ENCODE results near the gene TNS4. TPM values are rescaled to one million over a fixed set of nuclear protein-coding genes. Genes with fewer than 3 reads are reported as not detected.
A peak's percentile ranks its signal among the peaks of the same experiment; 100 is the strongest.

Gene TNS4
- total RNA-seq, 1 experiment from 2014 or later, result 0.14 TPM

DNA sequence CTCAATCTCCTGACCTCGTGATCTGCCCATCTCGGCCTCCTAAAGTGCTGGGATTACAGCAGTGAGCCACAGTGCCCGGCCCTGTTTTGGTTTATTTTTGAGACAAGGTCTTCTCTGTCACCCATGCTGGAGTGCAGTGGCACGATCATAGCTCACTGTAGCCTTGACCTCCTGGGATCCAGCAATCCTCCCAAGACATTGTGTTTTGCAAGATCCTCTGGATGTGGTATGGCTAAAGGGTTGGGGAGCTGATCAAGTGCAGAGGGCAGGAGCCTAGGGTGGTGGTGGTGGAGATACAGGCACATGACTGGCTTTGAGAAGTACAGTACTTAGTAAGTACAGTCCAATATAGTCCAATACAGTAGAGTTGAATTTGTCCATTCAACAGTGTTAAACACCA lies 16.6 kb upstream of the TNS4 start:
- DNase-seq (ENCODE audit: low spot score), result no peak

DNA sequence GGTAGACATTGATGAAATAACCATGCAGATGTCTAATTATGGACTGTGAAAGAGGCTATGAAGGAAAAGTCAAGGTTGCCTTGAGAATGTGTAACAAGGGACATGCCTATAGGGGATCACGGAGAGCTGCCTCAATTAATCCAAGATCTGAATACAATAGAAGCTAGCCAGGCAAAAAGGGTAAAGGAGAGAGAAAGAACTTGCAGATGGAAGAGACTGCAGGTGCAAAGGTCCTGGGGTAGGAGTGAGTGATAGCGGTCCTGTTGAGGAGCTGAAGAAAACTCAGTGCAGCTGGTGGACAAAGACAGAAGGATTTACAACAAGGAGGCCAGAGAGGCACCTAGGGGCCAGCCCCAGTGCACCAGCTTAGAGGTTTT lies 15.9 kb upstream of the TNS4 start:
- no peak for DNase-seq (ENCODE audit: low spot score)

DNA sequence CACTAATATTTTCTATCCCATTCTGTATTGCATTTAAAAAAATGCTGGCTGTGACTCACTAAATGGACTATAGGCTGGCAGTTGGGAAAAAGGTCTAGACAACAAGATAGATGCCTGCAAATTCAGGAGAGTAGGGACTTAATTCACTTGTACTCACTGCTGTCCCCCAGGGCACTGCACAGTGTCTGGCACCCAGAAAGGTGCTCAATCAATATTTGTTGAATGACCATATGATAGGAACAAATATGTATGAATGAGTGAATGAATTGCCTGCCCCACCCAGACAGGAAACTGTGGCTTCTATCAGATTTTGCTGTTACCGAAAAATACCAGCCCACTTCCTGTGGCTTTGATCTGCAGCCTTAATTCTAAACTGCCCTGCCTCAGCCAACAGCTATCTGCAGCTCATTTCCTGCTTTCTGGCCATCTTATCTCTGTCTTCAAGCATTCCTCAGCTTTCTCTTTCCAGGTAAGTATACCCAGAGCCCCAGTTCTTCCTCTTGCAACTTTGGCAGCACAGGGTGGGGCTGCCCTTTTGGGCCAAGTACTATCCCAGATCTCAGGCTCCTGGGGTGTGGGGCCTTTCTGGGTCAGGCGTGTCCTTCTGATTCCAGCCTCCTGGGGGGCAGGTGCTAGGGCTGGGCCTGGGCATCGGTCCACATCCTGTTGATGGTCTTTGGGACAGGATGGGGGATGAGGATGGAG lies 15.3 kb upstream of the TNS4 start:
- peak; percentile 97 for DNase-seq (ENCODE audit: low spot score)

DNA sequence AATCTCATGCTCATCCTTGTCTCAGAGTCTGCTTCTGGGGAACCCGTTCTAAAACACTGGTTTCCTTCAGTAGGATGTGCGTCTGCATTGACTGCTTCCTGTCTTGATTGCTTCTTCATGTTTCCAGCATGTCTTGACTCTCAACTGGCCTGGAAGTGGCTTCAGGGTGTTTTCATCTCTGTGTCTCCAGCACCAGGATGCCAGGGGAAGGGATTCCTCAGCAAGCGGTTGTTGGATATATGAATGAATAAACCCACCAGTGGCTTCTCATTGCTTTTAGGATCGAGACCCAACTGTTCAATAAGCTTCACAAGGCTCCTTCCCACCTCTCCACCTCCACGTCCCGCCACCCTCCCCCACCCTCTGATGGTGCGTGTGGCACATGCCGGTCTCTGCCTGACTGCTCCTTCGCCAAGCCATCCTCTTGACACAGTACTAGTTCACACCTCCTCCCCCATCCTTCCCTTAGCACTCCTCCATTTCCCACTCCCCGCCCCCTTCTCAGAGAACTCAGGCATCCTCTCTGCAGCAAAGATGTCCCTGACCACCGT lies 14.1 kb upstream of the TNS4 start:
- DNase-seq (ENCODE audit: low spot score), result no peak

DNA sequence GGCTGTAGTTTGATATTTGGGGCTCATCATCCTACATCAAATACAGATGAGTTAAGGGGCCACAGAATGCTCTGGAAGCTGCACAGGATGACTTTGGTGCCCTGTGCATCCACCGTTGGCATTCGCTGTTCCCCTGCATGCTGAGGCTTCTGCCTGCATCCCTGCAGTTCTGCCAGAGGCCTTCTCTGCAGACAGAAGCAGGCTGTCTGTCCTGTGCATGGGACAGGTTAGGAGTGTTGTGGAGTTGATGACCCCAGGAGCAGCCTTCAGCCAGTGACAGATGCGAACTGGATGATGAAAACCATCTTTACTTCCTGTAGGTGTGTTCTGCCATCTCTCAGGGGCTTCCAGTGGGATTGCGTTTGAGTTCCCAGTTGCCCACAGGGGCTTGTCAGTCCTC lies 13.6 kb upstream of the TNS4 start:
- DNase-seq (ENCODE audit: low spot score), result no peak

DNA sequence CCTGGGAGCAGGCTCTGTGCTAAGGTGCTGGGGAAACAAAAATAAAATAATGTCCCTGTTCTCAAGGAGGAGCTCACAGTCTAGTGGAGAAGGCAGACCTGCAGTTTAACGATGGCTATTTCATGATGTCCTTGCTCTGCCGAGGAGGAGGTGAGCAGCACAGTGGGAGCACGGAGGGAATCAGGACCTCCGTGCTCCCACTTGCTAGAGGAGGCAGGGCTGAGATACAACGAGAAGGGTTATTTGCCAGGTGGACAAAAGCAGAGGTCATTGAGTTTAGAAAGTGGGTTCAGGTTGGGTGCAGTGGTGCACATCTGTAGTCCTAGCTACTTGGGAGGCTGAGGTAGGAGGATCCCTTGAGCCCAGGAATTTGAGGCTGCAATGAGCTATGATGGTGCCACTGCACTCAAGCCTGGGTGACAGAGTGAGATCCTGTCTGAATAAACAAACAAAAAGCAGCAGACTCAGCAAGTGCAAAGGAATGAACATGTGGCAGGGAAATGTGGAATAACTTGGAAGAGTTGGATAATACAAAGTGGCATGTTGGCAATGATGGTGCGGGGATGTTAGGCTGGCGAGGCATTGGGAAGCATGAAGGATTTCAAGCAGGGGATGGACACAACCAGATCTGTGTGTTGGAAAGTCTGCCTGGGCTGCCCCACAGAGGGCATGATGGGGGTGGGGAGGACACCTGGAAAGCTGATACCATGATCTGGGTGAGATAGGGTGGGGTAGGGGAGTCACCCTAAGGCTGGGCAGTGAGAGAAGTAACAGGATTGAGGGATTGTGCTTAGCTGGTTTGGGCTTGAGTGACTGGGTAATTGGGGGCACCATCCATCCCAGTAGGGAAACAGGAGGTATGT lies 12.8 kb upstream of the TNS4 start:
- no peak for DNase-seq (ENCODE audit: low spot score)

DNA sequence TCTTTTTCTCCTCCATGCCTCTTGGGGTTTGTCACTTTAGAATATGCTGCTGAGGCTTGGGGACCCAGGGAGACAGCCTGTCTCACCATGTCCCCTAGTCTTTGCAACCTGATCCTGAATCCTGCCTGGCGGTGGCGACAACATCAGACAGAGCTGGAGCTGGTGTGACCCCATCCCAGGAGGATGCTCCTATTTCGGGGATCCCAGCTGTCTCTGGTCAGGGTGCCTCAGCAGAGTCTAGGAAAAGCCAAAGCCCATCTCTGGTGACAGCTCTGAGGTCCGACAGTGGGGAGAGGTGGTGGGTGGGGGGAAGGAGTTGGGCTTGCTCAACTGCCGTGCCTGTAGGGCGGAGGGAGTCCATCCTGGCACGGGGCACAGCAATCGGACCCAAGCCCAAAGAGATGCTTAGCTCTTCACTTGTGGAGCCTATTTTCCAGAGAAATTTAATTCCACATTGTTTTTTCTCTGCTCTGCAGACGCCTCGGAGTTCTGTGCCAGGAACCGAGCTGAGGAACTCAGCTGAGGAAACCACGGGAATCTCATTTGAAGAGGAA lies 10.3 kb upstream of the TNS4 start:
- DNase-seq (ENCODE audit: low spot score), result no peak

DNA sequence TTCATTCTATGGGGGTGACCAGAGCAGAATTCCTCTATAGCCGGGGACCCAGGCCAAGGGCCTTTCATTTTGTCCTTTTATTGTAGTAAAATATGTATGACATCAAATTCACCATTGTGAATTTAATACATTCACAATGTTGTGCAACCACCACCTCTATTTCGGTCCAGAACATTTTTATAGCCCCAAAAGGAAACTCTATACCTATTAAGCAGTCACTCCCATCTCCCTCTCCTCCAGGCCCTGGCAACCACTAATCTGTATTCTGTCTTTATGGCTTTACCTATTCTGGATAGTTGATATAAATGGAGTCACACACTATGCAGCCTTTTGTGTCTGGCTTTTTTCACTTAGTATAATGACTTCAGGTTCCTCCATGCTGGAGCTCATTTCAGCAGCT lies 9.7 kb upstream of the TNS4 start:
- DNase-seq (ENCODE audit: low spot score), result no peak

DNA sequence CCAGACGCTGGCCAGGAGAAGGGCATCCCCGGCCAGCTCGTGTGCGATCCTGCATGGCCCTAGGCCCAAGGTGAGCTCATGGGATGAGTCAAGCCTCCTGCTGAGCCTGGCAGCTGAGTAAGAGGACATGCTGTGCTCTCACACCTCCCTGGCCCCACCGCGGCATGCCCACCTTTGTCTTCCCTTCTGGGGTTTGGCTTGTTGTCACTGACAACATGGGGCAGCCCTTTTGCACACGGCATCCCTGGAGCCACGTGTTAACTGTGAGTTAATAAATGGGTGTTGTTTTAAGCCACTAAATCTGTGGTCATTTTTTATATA lies 8.9 kb upstream of the TNS4 start:
- DNase-seq (ENCODE audit: low spot score), result peak; percentile 90

DNA sequence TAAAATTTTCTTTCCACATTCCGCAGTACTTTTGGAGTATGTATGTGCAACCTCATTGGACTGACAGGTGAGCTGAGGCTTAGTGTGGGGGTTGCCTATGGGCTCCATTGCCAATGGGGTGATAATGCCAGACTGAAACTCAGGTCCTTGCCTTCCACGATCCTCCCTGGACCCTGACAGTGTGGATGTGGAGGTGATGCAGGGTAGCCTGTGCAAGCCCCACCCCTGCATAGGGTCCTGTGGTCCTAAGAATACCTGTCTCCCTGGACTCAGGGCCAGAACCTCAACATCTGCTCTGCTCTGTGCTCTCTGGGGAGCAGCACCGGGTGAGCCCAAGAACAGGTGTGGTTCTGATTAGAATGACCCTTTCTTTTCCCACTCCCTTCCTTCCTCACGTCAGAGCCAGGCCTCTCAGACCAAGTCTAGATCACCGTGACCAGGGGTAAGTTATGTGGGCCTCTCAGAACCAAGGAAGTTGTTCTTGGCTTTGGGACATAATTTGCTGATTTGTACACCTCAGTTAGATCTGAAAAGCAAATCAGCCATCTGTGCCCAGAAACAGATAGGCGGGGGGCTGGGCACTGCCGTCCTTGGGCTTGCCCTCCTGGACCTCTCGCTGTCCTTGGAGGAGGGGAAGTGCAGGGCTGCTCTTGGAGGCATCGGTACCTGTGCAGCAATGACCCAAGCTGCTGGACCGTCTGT lies 8.4 kb upstream of the TNS4 start:
- DNase-seq (ENCODE audit: low spot score), result no peak

DNA sequence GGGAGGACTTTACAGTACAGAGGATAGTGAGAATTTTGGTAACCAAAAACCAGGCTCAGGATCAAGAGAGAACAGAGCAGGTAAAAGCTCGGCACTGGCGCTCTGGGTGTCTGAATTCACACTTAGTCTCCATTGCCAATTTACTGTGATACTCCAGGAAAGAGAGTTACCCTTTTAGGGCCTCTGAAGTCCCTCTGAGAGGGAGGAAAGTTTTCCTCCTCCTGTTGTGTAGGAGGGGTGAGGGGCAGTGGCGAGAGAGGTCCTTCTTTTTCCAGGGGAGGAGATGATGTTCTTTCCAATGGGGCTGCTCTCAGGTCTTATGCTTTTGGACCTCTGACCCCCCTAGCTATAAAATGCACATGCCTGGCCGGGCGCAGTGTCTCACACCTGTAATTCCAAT lies 5.4 kb upstream of the TNS4 start:
- DNase-seq (ENCODE audit: low spot score), result no peak

DNA sequence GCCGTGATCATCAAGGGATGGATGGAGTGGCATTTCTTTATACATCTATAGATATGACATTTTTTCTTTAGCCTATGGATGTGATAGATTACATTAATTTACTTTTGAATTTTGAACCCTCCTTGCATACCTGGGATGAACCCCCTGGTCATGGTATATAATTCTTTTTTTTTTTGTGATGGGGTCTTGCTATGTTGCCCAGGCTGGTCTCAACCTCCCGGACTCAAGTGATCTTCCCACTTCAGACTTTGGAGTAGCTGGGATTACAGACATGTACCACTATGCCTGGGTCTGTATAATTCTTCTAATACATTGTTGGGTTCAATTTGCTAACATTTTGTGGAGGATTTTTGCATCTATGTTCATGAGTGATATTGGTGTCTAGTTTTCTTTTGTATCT lies 1.7 kb upstream of the TNS4 start:
- no peak for DNase-seq (ENCODE audit: low spot score)

DNA sequence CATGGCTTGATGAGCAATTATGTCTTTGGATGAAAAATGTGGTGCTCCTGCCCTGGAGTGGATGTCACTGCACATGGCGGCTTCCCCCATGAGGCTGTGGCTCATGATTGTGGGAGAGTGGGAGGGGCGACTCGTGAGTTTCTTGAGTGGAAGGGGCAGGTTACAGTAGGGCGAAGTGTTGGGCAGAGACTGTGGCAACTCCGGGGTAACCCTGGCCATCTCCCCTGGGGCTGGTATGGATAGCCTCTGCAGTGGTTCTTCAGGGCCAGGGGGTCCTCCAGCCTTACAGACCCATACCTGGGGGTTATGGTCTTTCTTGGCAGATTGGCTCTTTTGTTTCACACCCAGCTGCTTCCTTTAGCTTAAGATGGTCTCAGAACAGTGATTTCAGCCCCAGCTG lies 1.3 kb upstream of the TNS4 start:
- no peak for DNase-seq (ENCODE audit: low spot score)

DNA sequence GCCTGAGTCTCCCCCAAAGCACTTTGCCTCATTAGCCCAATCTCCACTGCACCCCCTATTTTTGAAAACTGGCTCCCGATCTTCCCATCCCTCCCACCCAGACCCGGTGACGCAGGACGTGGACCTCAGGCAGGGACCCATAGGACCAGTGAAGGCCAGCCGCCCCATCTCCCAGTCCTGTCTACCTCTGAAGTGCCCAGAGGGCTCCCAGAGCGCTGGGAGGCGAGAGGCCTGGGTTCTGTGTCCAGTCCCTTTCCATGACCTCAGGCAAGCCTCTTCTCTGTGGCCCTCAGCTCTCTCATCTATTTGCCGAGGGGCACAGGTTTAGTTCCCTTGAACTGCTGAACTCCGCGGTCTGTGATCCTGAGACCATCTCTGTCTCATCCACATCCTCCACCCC lies 714 bp downstream of the TNS4 start:
- no peak for DNase-seq (ENCODE audit: low spot score)

DNA sequence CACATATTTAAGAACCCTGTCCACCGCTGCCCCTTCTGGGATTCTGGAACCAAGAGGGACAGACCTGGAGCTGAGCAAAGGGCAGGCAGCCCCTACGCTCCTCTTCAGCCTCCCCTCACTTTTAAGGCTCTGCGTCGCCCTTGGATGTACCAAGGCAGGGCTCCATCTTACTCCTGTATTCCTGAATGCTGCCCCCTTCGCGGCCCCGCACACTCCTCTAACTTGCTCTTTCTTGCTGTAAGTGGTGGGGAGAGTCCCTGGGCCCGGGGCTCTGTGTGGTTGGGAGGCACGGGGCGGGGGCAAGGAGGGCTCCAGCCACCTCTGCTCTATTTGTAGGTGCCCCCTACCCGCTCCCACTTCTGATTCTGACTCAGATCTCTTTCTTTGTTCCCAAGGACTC lies 1.2 kb downstream of the TNS4 start:
- no peak for DNase-seq (ENCODE audit: low spot score)

DNA sequence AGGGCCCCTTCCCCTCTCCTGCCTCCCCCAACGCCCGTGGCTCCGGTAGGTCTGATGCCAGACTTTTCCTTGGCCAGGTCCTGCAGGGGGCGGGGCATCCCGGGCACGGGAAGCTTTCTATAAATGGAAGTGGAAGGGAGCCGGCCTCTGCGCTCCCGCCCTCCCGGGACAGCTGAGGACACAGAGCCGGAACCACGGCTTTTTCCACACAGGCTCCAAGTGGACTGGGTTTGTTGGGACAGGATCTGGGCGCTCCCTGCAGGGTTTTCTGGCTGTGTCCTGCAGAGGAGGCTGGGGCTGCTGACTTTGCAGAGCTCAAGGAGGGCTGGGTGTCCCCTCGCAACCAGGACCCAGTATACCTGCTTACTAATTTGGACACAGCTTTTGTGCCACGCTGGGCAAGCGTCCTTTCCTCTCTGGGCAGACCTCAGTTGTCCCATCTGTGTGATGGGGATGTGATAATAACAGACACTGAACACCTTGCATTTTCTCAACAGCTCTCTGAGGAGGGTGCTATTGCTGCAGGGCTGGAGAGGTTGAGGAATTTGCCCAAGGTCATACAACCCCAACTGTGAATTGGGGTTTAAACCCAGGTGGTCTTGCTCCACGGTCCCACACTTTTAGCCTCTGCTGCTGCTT lies 1.8 kb downstream of the TNS4 start:
- DNase-seq (ENCODE audit: low spot score), result peak; percentile 67

DNA sequence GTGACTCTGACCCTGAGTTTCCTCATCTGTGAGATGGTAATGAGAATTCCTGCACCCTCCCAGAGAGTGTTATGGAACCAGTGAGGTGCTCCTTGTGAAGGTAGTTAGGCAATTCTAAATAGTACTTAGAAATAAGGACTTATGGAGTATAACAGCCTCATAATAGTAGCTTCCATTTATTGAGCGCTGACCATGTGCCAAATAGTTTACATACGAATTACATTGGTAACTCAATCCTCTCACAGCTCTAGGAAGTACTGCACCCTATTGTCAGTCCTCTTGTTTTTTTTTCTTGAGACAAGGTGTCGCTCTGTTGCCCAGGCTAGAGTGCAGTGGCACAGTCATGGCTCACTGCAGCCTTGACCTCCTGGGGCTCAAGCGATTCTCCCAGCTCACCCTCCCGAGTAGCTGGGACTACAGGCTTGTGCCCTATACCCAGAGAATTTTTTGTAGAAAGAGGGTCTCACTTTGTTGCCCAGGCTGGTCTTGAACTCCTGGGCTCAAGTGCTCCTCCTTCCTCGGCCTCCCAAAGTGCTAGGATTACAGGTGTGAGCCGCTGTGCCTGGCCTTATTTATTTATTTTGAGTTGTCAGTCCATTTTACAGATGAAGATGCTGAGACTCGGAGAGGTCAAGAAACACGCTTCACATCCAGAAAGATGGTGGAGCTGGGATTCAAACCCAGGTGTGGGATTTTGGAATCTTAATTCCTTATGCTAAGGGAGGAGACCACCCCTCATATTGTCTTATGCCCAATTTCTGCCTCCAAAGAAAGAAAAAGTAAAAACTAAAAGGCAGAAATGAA lies 2.9 kb downstream of the TNS4 start:
- no peak for DNase-seq (ENCODE audit: low spot score)

DNA sequence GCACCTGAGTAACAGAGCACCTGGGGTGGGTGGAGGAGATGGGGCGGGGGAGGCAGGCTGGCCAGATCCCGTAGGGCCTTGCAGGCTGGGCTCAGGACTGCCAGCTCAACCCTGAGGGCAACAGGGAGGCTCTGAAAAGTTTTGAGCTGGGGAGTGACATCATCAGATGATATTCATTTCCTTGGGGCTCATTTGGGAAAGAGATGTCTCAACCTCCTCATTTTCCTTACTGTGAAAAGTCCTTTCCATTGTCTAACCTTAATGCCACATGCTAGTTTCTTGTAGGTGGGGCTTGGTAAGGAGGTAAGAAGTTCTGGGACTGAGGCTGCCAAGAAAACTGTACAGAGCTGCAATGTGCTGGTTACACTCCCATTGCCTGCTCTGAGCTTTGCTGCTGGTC lies 3.7 kb downstream of the TNS4 start:
- DNase-seq (ENCODE audit: low spot score), result no peak

DNA sequence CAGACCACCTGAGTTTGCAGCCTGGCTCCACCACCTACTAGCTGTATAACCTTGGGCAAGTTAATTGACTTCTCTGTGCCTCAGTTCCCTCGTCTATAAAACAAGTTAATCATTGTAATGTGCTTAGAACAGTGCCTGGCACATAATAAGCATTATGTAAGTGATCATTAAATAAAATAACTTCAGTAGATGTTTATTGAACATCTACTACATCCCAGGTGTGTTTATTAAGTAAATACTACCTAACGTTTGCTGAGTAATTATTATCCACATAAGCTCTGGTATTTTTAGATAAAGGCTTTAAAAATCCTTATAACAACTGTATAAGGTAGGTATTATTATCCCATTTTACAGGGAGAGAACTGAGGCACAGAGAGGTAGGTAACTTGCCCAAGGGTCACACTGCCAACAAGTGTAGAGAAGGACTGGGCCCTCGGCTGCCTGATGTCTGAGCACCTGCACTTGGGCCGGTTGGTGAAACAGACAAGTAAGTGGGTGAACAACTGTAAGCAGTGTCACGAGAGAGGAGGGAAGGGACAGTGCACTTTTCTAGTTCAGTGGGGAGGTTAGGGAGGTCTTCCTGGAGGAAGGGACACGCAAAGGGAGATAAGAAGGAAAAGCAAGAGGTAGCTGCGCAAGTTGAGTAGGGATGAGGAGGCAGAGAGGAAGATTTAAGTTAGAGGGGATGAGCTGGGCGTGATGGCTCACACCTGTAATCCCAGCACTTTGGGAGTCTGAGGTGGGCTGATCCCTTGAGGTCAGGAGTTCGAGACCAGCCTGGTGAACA lies 4.6 kb downstream of the TNS4 start:
- no peak for DNase-seq (ENCODE audit: low spot score)

DNA sequence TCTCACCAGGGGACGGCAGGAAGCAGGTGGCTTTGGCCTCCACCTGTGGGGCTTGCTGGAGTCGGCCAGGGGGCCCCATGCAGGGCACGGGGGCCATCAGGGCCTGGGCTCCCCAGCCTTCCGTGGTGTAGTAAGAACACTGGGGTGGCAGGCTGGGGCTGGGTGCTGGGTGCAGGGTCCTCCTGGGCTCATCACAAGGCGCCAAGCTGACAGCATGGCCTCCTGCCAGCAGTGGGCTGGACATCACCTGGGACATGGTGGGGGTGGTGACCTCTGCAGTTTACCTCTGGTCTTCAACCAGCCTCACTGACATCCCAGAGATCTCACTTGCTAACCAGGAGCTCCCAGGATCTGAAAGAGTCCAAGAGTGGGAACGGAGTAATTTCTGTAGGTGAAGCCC lies 5.3 kb downstream of the TNS4 start:
- no peak for DNase-seq (ENCODE audit: low spot score)

Measured in A172 (cell line).